HepG2 (cell line): ENCODE data around the gene LSM10. TPM values are rescaled to one million over a fixed set of nuclear protein-coding genes. Genes with fewer than 3 reads are reported as not detected.

Experiments used
- CENPT ChIP-seq: sonication (generic); formaldehyde crosslinking; IDR thresholded peaks from 2 replicates; pipeline ENCODE4 v1.8.0; 2022; ENCODE audit warnings: low read depth, mild to moderate bottlenecking, moderate library complexity, missing genetic modification reagents
- DPF2 ChIP-seq: sonication (generic); formaldehyde crosslinking; IDR thresholded peaks from 2 replicates; pipeline ENCODE4 v1.4.0; 2020; ENCODE audit warnings: mild to moderate bottlenecking, low read depth, missing genetic modification reagents, borderline replicate concordance
- HHEX ChIP-seq: IDR thresholded peaks from 2 replicates; pipeline ENCODE4 v1.6.1; 2016; ENCODE audit warnings: control low read depth
- KLF6 ChIP-seq: IDR thresholded peaks from 2 replicates; pipeline ENCODE4 v1.8.0; 2016; ENCODE audit warnings: missing biosample characterization, missing genetic modification reagents
- MZF1 ChIP-seq: sonication (generic); formaldehyde crosslinking; IDR thresholded peaks from 2 replicates; pipeline ENCODE4 v1.8.1; 2023; ENCODE audit warnings: mild to moderate bottlenecking, missing genetic modification reagents, borderline replicate concordance
- NCOA2 ChIP-seq: sonication (generic); formaldehyde crosslinking; IDR thresholded peaks from 2 replicates; pipeline ENCODE4 v1.8.0; 2022; ENCODE audit warnings: inconsistent platforms
- PCBP2 ChIP-seq: fragments of 200-400 bp; formaldehyde crosslinking; optimal IDR thresholded peaks from 2 replicates; pipeline ENCODE3; 2018; ENCODE audit warnings: low read length, low read depth; ENCODE audit not compliant: poor library complexity, severe bottlenecking
- PRMT3 ChIP-seq: sonication (generic); formaldehyde crosslinking; IDR thresholded peaks from 2 replicates; pipeline ENCODE4 v1.8.1; 2022; ENCODE audit warnings: low read depth, mild to moderate bottlenecking, moderate library complexity, missing genetic modification reagents, borderline replicate concordance
- RELA ChIP-seq: sonication (generic); formaldehyde crosslinking; IDR thresholded peaks from 2 replicates; pipeline ENCODE4 v1.4.0; 2020; ENCODE audit warnings: missing genetic modification reagents
- RFXANK ChIP-seq: IDR thresholded peaks from 2 replicates; pipeline ENCODE4 v1.6.1; 2016
- SATB2 ChIP-seq: sonication (generic); formaldehyde crosslinking; IDR thresholded peaks from 2 replicates; pipeline ENCODE4 v1.5.0; 2020; ENCODE audit warnings: missing genetic modification reagents
- STAG1 ChIP-seq: sonication (generic); formaldehyde crosslinking; IDR thresholded peaks from 2 replicates; pipeline ENCODE4 v1.4.0; 2020; ENCODE audit warnings: missing genetic modification reagents
- ZEB1 ChIP-seq: IDR thresholded peaks from 2 replicates; pipeline ENCODE4 v1.6.1; 2012; ENCODE audit warnings: mild to moderate bottlenecking, low read depth, inconsistent platforms; ENCODE audit not compliant: insufficient replicate concordance
- ZNF564 ChIP-seq: sonication (generic); formaldehyde crosslinking; IDR thresholded peaks from 2 replicates; pipeline ENCODE4 v1.8.1; 2023; ENCODE audit warnings: mild to moderate bottlenecking, missing genetic modification reagents
- ZSCAN25 ChIP-seq: sonication (generic); formaldehyde crosslinking; IDR thresholded peaks from 2 replicates; pipeline ENCODE4 v1.8.0; 2022; ENCODE audit warnings: mild to moderate bottlenecking, missing genetic modification reagents
- polyA plus RNA-seq, 8 experiments: library from polyadenylated mRNA; depleted of rRNA in 3 of 8; stranded (reverse) in 7 of 8; unstranded in 1 of 8; fragments of >200 nt; fragmentation: Illumina TruSeq in 4 of 8; extraction: Trizol in 4 of 8; gene quantifications; 2 replicates each; pipeline versions ENCODE4 v1.2.1 to v1.2.3, GENCODE V29; 2011 to 2016; ENCODE audit warnings: low read depth in 4 of 8, missing spikeins in 1 of 8, mixed read lengths in 1 of 8; ENCODE audit not compliant: insufficient read depth in 1 of 8
- total RNA-seq, 5 experiments: library from RNA; depleted of rRNA; stranded (reverse); fragments of >200 nt; fragmentation: Illumina TruSeq; extraction: Trizol; gene quantifications; 2 replicates each; pipeline ENCODE4 v1.2.3, GENCODE V29; 2016; ENCODE audit warnings: low read depth in 1 of 5
- TF ChIP-seq, protein P1 (sequence below): sonication (generic); formaldehyde crosslinking; IDR thresholded peaks from 2 replicates; pipeline ENCODE4 v1.9.0; 2021; ENCODE audit warnings: missing genetic modification reagents, mild to moderate bottlenecking, borderline replicate concordance
- TF ChIP-seq, protein P2 (sequence below): sonication (generic); formaldehyde crosslinking; IDR thresholded peaks from 2 replicates; pipeline ENCODE4 v1.4.0; 2020; ENCODE audit warnings: mild to moderate bottlenecking, missing genetic modification reagents
- TF ChIP-seq, protein P3 (sequence below): sonication (generic); formaldehyde crosslinking; IDR thresholded peaks from 2 replicates; pipeline ENCODE4 v1.4.0; 2020; ENCODE audit warnings: mild to moderate bottlenecking, missing genetic modification reagents
- TF ChIP-seq, protein P4 (sequence below): sonication (generic); formaldehyde crosslinking; IDR thresholded peaks from 2 replicates; pipeline ENCODE4 v1.5.1; 2020; ENCODE audit warnings: missing genetic modification reagents, mild to moderate bottlenecking, borderline replicate concordance

Gene LSM10
- total and polyA plus RNA-seq, 2 of the 13 experiments (the other 11 are each of a cell fraction or from before 2014, with no cell fraction given), result 14.0 to 52.0 TPM

DNA sequence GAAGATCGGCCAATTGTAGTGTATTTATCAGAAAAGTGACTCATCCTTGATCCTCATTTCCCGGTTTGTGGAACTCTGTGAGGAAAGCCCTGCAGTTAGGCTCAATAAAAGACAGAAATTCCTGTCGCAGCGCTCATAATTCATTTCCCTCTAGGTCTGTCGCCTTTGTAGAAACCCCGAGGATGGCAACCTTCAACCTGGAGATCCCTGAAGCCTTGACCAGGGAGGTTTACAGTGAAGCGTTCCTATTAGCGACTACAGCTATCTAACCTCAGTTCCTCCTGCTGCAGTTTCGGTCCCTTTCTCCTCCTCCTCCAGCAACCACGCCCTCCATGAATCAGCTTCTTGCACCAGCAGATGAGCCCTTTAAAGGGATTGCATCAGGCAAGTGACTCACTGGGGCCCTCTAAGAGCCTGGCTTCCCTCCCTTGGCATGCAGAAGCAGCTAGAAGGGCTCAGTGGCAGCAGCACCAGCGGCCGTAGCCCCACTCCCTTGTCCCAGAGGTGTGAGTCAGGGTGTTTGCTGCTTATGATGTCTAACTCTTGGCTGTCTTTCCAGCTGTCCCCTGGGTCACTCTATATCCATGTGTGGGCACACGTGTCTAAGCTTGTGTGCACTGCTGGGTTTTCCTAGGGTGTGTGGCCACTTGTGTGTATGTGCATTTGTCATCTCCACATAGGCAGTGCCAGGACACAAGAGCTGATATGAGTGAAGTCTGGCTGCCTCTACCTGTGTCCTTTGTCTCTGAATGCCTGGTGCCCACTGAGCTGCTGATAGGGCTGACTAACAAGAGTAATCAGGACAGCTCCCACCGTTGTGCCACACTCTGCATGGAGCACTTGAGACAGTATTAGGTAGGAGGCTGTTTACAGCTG lies 11.2 kb downstream of the LSM10 start (continued):
- TF ChIP-seq PRMT3 (CRISPR knock-in tag) (no peak), ZEB1 (no peak), NCOA2 (peak; percentile 42), RELA (CRISPR knock-in tag) (no peak), ZNF564 (CRISPR knock-in tag) (no peak; the same call in 1 of the 2 replicates), KLF6 (CRISPR knock-in tag) (peak; percentile 68; the same call in 1 of the 2 replicates), PCBP2 (no peak), HHEX (CRISPR knock-in tag) (no peak), SATB2 (CRISPR knock-in tag) (0 out of 2 replicates have a peak, but pooled peaks have one; percentile 47), ZSCAN25 (no peak; the same call in none of the 2 replicates), CENPT (no peak), MZF1 (no peak; the same call in 1 of the 2 replicates), RFXANK (no peak), DPF2 (CRISPR knock-in tag) (no peak), STAG1 (CRISPR knock-in tag) (no peak)
- TF ChIP-seq, protein P1, sequence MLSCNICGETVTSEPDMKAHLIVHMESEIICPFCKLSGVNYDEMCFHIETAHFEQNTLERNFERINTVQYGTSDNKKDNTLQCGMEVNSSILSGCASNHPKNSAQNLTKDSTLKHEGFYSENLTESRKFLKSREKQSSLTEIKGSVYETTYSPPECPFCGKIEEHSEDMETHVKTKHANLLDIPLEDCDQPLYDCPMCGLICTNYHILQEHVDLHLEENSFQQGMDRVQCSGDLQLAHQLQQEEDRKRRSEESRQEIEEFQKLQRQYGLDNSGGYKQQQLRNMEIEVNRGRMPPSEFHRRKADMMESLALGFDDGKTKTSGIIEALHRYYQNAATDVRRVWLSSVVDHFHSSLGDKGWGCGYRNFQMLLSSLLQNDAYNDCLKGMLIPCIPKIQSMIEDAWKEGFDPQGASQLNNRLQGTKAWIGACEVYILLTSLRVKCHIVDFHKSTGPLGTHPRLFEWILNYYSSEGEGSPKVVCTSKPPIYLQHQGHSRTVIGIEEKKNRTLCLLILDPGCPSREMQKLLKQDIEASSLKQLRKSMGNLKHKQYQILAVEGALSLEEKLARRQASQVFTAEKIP (CRISPR knock-in tag), result no peak
- TF ChIP-seq, protein P2, sequence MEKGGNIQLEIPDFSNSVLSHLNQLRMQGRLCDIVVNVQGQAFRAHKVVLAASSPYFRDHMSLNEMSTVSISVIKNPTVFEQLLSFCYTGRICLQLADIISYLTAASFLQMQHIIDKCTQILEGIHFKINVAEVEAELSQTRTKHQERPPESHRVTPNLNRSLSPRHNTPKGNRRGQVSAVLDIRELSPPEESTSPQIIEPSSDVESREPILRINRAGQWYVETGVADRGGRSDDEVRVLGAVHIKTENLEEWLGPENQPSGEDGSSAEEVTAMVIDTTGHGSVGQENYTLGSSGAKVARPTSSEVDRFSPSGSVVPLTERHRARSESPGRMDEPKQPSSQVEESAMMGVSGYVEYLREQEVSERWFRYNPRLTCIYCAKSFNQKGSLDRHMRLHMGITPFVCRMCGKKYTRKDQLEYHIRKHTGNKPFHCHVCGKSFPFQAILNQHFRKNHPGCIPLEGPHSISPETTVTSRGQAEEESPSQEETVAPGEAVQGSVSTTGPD (CRISPR knock-in tag), result no peak
- TF ChIP-seq, protein P3, sequence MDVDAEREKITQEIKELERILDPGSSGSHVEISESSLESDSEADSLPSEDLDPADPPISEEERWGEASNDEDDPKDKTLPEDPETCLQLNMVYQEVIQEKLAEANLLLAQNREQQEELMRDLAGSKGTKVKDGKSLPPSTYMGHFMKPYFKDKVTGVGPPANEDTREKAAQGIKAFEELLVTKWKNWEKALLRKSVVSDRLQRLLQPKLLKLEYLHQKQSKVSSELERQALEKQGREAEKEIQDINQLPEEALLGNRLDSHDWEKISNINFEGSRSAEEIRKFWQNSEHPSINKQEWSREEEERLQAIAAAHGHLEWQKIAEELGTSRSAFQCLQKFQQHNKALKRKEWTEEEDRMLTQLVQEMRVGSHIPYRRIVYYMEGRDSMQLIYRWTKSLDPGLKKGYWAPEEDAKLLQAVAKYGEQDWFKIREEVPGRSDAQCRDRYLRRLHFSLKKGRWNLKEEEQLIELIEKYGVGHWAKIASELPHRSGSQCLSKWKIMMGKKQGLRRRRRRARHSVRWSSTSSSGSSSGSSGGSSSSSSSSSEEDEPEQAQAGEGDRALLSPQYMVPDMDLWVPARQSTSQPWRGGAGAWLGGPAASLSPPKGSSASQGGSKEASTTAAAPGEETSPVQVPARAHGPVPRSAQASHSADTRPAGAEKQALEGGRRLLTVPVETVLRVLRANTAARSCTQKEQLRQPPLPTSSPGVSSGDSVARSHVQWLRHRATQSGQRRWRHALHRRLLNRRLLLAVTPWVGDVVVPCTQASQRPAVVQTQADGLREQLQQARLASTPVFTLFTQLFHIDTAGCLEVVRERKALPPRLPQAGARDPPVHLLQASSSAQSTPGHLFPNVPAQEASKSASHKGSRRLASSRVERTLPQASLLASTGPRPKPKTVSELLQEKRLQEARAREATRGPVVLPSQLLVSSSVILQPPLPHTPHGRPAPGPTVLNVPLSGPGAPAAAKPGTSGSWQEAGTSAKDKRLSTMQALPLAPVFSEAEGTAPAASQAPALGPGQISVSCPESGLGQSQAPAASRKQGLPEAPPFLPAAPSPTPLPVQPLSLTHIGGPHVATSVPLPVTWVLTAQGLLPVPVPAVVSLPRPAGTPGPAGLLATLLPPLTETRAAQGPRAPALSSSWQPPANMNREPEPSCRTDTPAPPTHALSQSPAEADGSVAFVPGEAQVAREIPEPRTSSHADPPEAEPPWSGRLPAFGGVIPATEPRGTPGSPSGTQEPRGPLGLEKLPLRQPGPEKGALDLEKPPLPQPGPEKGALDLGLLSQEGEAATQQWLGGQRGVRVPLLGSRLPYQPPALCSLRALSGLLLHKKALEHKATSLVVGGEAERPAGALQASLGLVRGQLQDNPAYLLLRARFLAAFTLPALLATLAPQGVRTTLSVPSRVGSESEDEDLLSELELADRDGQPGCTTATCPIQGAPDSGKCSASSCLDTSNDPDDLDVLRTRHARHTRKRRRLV (CRISPR knock-in tag), result no peak
- TF ChIP-seq, protein P4, sequence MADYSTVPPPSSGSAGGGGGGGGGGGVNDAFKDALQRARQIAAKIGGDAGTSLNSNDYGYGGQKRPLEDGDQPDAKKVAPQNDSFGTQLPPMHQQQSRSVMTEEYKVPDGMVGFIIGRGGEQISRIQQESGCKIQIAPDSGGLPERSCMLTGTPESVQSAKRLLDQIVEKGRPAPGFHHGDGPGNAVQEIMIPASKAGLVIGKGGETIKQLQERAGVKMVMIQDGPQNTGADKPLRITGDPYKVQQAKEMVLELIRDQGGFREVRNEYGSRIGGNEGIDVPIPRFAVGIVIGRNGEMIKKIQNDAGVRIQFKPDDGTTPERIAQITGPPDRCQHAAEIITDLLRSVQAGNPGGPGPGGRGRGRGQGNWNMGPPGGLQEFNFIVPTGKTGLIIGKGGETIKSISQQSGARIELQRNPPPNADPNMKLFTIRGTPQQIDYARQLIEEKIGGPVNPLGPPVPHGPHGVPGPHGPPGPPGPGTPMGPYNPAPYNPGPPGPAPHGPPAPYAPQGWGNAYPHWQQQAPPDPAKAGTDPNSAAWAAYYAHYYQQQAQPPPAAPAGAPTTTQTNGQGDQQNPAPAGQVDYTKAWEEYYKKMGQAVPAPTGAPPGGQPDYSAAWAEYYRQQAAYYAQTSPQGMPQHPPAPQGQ (CRISPR knock-in tag), result peak; percentile 71; the same call in 1 of the 2 replicates
